ENCODE measurements around the gene FMN1. TPM values are rescaled to one million over a fixed set of nuclear protein-coding genes. Genes with fewer than 3 reads are reported as not detected.

The FMN1 gene
- polyA plus RNA-seq, 3 donors, result 0.28 to 3.7 (median 0.34) TPM

DNA sequence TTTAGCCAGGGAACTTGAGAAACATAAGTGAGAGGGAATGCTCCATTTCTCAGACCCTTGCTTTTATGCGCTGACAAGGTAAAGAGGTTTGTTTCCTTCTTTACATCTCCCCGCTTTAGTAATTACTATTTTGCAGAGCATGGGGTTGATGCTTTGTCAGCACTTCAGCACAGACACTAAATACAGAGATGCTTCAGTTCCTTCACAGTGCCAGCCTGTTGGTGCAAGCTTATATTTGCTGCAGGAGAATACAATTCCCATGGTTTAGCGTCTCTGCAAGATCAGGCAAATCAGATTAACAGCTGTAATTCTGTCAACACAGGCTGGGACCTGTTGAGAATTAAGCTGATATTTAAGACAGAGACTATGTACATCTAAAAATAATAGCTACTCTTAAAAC lies 2.9 kb downstream of the FMN1 start:
- intact Hi-C loops (cut with micrococcal nuclease), result no loop called here
- H3K4me3 ChIP-seq (replicated peaks in 1 of 3; ENCODE audit: low read depth in 2 of 3, low read length in 3 of 3), result no peak overlapping the region
- H3K27ac ChIP-seq (ENCODE audit: low read depth in 1 of 2, low read length in 2 of 2), result no peak overlapping the region
- H3K9ac ChIP-seq (ENCODE audit: insufficient read depth, low read length, poor library complexity, severe bottlenecking), result no peak overlapping the region
- H3K27me3 ChIP-seq (ENCODE audit: control insufficient read depth in 2 of 2, insufficient read depth in 2 of 2, low read length in 2 of 2), result peaks cover 4 to 16% of the 10 kb centered on the region in 2 donors
- no peak overlapping the region for H3K4me2 ChIP-seq (replicated peaks; ENCODE audit: extremely low read depth, low read length, poor library complexity, severe bottlenecking)
- no peak overlapping the region for H3K4me3 Mint-ChIP-seq
- H3K4me1 Mint-ChIP-seq, result peaks cover 31% of the 10 kb centered on the region
- no peak for DNase-seq
- no peak overlapping the region for H2AFZ ChIP-seq (ENCODE audit: insufficient read depth, low read depth, low read length, poor library complexity, severe bottlenecking)
- peaks cover 6 to 21% (median 17%) of the 10 kb centered on the region in 3 donors for H3K27me3 Mint-ChIP-seq (ENCODE audit: low read depth in 3 of 3)
- no peaks in the 10 kb centered on the region for H4K20me1 ChIP-seq (ENCODE audit: insufficient read depth, low read length)
- H3K79me2 ChIP-seq (ENCODE audit: insufficient read depth, low read length), result no peaks in the 10 kb centered on the region
- H3K9me3 ChIP-seq (replicated peaks in 1 of 2; ENCODE audit: control insufficient read depth in 1 of 2, insufficient read depth in 1 of 2, low read length in 2 of 2), result no peaks in the 10 kb centered on the region
- TF ChIP-seq, protein P1, sequence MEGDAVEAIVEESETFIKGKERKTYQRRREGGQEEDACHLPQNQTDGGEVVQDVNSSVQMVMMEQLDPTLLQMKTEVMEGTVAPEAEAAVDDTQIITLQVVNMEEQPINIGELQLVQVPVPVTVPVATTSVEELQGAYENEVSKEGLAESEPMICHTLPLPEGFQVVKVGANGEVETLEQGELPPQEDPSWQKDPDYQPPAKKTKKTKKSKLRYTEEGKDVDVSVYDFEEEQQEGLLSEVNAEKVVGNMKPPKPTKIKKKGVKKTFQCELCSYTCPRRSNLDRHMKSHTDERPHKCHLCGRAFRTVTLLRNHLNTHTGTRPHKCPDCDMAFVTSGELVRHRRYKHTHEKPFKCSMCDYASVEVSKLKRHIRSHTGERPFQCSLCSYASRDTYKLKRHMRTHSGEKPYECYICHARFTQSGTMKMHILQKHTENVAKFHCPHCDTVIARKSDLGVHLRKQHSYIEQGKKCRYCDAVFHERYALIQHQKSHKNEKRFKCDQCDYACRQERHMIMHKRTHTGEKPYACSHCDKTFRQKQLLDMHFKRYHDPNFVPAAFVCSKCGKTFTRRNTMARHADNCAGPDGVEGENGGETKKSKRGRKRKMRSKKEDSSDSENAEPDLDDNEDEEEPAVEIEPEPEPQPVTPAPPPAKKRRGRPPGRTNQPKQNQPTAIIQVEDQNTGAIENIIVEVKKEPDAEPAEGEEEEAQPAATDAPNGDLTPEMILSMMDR (IDR thresholded peaks at IDR 0.05), result no peak
- peaks cover 23 to 31% of the 10 kb centered on the region in 2 donors for H3K4me1 ChIP-seq (ENCODE audit: control insufficient read depth in 1 of 2, insufficient read depth in 2 of 2, low read length in 2 of 2)
- H3K27ac Mint-ChIP-seq, result no peak overlapping the region
- WGBS (ENCODE audit: insufficient coverage), result no CpG with 5 or more reads among the region's 3 CpGs
- no peaks in the 10 kb centered on the region for H3K36me3 Mint-ChIP-seq
- no peaks in the 10 kb centered on the region for H3K9me3 Mint-ChIP-seq
- no peaks in the 10 kb centered on the region for H3K36me3 ChIP-seq (replicated peaks in 1 of 2; ENCODE audit: control insufficient read depth in 1 of 2, insufficient read depth in 2 of 2, low read length in 2 of 2)

DNA sequence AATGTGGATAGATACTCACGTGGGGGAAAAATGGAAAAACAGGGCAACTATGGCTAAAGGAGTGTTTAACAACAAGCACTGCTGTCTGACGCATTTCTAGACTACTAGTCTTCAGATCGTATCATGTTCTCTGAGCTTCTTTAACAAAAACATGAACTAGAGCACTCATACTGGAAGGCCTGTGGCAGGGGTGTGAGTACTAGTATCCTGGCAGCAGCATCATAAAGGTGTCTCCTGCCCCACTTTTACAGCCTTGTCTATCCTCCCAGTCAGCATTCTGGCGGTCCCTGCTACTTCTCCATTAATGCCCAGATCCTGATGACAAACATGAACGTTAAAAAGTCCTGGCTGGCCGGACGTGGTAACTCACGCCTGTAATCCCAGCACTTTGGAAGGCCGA lies 4.0 kb downstream of the FMN1 start:
- Mint-ChIP-seq H3K27me3 (ENCODE audit: low read depth in 3 of 3) (peaks cover 6 to 18% (median 15%) of the 10 kb centered on the region in 3 donors), H3K27ac (peak overlapping the region in 1 of 7 donors; percentile 50), H3K4me3 (no peak overlapping the region), H3K9me3 (no peaks in the 10 kb centered on the region), H3K4me1 (peaks cover 31% of the 10 kb centered on the region), H3K36me3 (no peaks in the 10 kb centered on the region)
- TF ChIP-seq, protein P1 (IDR thresholded peaks at IDR 0.05), result no peak
- Histone ChIP-seq H2AFZ (ENCODE audit: insufficient read depth, low read depth, low read length, poor library complexity, severe bottlenecking) (no peak overlapping the region), H3K27ac (ENCODE audit: low read depth in 1 of 2, low read length in 2 of 2) (no peak overlapping the region), H3K4me3 (replicated peaks in 1 of 3; ENCODE audit: low read depth in 2 of 3, low read length in 3 of 3) (no peak overlapping the region), H3K4me1 (ENCODE audit: control insufficient read depth in 1 of 2, insufficient read depth in 2 of 2, low read length in 2 of 2) (peaks cover 23 to 31% of the 10 kb centered on the region in 2 donors), H3K79me2 (ENCODE audit: insufficient read depth, low read length) (no peaks in the 10 kb centered on the region), H3K4me2 (replicated peaks; ENCODE audit: extremely low read depth, low read length, poor library complexity, severe bottlenecking) (no peak overlapping the region), H4K20me1 (ENCODE audit: insufficient read depth, low read length) (no peaks in the 10 kb centered on the region), H3K36me3 (replicated peaks in 1 of 2; ENCODE audit: control insufficient read depth in 1 of 2, insufficient read depth in 2 of 2, low read length in 2 of 2) (no peaks in the 10 kb centered on the region), H3K27me3 (ENCODE audit: control insufficient read depth in 2 of 2, insufficient read depth in 2 of 2, low read length in 2 of 2) (peaks cover 4 to 16% of the 10 kb centered on the region in 2 donors), H3K9me3 (replicated peaks in 1 of 2; ENCODE audit: control insufficient read depth in 1 of 2, insufficient read depth in 1 of 2, low read length in 2 of 2) (no peaks in the 10 kb centered on the region), H3K9ac (ENCODE audit: insufficient read depth, low read length, poor library complexity, severe bottlenecking) (no peak overlapping the region)
- no peak for DNase-seq
- 96% methylated on average over 3 of the region's 9 CpGs for WGBS (ENCODE audit: insufficient coverage)
- intact Hi-C loops (cut with micrococcal nuclease), result no loop called here
